Fibroblast of upper back skin (primary cell): ENCODE measurements around the gene AZI2.

Source experiments
- DNase-seq: peaks from one replicate; pipeline ENCODE4 v3.0.0-alpha.2; 2013

AZI2 gene

DNA sequence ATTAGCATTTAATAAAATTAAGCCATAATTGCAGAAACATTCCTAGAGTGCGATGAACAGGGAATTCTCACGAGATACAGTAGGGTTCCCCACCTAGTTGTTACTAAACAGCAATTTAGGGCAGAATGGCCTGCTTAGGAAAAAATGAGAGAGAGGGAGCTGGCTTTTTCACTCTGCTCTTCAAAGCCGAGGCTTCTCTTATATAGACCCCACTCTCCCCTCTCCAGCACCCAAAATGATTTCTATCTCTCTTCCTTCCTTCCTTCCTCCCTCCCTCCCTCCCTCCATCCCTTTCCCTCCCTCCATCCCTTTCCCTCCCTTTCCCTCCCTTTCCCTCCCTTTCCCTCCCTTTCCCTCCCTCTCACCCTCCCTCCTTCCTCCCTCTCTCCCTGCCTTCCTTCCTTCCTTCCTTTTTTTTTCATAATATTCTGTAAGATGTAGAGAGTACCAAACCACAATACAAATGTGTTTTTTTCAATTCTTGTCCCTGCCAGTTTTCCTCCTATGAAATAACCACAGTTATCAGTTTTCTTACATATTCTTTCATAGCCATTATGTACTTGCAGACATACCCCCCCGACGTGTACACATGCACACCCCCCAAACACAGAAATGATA is 48.2 kb downstream of the AZI2 start:
- DNase-seq: no peak

DNA sequence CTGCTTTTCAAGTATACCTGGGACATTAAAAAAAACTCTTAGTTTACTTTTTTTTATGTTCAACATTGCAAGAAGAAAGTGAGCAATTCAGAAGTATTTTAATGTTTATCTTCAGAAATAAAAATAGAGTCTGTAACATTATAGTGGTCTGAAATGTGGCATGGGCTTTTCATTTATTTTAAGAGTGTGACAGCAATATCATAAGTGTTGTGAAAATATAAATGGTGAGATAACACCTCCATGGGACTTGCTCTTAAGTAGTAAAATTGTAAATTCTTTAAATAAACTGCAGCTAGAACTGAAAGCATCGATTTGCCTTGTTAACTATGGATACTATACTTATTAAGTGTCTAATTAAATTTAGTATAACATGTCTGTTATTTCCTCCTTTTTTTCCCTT is 48.9 kb downstream of the AZI2 start:
- DNase-seq: no peak

DNA sequence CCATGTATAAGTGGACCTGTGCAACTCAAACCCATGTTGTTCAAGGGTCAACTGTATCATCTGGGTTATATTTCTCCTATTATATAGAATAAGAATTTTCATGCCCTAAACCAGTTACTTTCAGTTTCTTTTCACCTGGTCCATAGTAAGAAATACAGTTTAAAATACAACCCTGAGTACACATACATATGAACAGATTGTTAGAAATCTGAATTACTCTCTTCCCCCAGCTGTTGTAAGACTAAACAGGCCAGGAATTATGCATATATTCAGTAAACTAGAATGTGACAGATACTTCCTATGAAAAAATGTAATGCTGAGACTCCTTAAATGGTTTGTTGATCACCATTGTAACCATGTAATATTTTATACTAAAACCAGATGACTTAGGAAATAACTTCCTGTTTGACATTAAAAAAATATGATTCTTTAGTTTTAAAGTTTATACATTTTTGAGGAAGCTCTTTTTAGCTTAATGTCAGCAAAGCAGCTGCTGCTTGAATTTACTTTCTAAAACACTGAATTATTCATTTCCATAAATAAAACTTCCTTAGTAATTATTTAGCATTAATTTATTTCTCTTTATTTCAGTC is 52.6 kb downstream of the AZI2 start:
- peak; percentile 11 for DNase-seq

DNA sequence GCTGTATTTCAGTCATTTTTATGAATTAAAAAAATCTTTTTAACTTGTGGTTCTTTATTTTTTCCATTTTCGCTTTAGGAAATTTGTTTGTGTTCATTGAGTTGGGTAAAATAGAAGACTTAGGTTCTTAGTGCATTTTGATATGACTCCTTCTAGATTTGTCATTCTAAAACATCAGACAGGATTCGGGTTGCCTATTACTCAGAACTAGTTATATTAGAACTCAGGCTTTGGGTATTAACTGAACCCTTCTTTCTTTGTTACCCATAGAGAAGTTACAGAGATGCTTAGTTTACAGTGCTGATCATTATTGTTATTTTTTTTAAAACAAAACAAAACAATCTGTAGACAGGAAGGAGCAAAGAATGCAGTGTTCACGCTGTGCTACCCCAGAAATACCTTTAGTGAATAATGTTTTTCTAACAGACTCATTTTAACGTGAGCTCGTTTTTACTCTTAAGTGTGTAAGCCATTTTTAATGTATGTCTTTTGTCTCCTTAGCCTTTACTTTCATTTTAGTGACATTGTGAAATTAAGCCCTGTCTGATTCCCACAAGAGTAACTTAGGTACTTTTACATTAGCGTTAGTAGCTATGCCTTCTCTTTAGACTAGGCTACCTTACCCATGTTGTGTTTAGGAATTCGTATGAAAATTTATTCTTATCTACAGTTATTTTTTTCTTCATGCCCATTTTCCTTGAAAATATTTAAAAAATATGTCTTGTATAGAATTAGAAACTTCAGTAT is 53.8 kb downstream of the AZI2 start:
- no peak for DNase-seq

DNA sequence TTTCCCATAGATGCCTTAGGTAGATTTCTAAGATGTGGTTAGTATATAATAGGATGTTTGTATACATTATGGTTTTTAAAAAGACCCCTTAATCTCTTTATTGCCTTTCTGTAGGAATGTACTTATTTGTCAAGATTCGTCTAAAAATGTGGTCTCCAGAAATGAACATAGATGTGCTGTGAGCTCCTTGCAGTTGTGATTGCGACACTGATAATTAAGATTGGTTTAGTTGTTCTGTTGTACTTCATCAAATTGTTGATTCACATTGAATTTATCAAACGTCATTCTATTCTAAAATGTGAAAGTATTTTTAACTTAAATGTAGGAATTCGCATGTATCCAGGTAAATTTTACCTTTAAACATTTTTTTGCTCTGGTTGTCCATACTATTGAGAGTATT is 56.0 kb downstream of the AZI2 start:
- no peak for DNase-seq

DNA sequence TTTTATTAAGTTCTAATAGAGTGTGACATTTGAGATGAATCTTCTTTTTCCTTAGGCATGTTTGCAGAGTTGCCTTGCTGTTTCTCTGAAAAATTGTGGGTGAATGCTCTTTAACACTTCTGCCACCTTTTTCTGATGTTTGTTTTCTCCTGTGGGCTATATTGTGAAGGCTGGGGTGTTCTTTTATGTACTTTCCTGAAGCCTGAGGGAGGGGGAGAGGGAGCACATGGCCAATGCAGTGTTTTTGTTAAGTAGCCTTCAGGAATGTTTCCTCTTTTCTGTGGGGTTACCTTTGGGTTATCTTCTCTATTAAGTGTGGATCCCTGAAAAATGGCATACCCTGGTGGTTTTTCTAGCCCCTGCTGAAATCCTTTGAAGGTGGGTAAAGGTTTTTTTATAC is 57.0 kb downstream of the AZI2 start:
- no peak for DNase-seq

DNA sequence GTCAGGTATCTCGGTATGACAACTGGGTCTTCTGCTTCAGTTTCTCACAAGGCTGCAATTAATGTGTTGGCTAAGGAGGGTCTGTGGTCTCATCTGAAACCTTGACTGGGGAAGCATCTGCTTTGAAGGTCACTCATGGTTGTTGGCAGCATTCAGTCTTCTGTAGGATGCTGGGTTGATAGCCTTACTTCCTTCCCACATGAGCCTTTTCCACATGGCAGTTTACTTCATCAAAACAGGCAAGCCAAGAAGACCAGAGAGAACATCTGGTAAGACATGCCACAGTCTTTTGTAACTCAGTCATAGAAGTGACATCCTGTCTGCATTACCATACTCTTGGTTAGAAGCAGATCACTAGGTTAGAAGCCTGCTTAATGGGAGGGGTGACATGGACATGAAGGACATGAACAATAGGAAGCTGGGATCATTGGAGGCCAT is 57.7 kb downstream of the AZI2 start:
- no peak for DNase-seq

DNA sequence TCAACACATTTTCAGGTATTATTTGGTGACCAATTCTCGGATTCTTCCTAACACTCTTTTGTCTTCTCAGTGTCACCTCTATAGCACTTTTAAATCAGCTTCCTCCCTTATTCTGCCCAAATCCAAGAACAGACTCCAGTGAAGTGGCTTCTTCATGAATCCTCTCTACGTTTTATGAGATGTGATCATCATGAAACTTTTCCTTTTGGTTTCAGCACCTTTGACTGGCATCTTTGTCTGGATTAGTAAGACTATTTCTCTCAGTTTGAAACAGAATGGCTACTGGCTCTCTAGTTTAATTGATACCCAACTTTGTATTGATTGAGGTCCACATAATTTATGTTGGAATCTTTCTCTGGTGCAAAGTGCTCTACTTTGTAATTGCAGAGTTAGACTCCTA is 61.6 kb downstream of the AZI2 start:
- DNase-seq: no peak

DNA sequence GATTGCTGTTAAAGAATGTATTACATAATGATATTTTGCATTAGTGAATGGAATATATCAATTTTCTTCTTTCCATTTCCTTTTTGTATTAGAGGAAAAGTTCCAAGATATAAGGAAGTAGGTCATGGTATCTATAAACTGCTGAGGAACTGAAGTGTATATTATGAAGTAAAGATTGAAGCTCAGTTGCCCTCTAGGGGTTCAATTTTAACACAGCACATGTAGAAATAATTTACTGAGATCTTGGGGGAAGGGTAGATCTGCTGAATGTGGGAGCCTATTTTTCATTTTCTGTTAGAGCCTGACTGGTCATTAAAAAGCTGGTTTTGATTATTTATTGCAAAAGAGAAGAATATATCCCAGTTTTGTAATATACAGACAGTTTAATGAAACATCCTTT is 62.0 kb downstream of the AZI2 start:
- peak; percentile 40 for DNase-seq

DNA sequence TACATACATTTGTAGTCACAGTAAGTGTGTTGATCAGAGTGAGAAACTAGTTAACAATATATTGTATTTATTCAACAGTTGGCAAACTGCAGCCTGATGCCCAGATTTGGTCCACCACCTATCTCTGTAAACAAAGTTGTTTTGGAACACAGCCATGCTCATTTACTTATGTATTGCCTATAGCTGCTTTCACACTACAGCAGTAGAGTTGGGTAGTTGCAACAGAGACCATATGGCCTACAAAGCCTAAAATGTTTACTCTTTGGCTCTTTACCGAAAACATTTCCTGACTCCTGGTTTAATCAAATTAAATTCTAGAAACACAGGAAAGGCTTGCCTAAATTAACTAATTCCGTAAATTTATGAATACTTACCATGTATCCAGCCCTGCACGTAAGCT is 67.8 kb downstream of the AZI2 start:
- DNase-seq: no peak

DNA sequence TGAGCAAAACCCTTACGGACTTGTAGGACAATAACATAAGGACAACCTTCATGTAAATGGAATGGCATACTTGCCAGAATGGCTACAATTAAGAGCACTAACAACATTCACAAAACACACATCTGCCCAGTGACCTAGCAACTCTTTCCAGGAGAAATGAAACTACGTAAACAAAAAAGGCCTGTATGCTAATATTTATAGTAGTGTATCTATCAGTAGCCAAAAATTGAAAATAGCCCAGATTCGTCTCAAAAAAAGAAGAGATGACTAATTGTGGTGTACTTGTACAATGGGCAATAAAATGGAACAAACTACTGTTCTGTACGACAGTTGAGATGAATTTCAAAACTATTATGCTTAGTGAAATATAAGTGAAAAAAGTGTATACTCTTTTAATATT is 68.9 kb downstream of the AZI2 start:
- DNase-seq: no peak

DNA sequence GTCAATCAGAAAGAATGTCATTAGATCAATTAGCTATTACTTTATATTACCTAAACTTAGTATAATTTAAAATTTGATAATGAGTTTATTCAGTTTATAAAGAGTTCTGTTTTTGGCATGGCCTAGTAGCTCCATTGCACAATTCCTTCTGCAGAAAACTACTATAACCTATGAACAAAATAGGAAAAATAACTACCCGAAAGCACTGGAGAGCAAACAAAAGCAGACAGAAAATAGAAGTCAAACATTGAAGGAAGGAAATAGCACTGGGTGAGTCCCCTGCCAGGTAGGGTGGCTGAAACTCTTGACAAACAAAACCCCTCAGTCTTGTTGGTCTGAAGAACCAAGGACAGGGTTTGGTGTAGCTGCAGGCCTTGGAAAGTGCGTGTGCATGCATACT is 69.7 kb downstream of the AZI2 start:
- no peak for DNase-seq

DNA sequence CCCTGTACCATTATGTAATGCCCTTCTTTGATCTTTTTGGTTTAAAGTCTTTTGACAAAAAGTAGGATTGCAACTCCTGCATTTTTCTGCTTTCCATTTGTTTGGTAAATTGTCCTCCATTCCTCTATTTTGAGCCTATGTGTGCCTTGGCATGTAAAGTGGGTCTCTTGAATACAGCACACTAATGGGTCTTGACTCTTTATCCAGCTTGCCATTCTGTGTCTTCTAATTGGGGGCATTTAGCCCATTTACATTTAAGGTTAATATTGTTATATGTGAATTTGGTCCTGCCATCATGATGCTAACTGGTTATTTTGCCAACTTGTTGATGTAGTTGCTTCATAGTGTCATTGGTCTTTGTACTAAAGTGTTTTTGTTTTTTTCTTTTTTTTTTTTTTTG is 74.8 kb downstream of the AZI2 start:
- DNase-seq: no peak
